ENCODE data around the gene INMT.

GRCh38 chr7:30805931-30806330, 54.0 kb downstream of the INMT start:
- TF ChIP-seq, protein P1, sequence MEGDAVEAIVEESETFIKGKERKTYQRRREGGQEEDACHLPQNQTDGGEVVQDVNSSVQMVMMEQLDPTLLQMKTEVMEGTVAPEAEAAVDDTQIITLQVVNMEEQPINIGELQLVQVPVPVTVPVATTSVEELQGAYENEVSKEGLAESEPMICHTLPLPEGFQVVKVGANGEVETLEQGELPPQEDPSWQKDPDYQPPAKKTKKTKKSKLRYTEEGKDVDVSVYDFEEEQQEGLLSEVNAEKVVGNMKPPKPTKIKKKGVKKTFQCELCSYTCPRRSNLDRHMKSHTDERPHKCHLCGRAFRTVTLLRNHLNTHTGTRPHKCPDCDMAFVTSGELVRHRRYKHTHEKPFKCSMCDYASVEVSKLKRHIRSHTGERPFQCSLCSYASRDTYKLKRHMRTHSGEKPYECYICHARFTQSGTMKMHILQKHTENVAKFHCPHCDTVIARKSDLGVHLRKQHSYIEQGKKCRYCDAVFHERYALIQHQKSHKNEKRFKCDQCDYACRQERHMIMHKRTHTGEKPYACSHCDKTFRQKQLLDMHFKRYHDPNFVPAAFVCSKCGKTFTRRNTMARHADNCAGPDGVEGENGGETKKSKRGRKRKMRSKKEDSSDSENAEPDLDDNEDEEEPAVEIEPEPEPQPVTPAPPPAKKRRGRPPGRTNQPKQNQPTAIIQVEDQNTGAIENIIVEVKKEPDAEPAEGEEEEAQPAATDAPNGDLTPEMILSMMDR (IDR thresholded peaks at IDR 0.05 in 8 of 11, conservative IDR thresholded peaks at IDR 0.05 in 3 of 11): no peak
- TF ChIP-seq POLR2AphosphoS5 (IDR thresholded peaks at IDR 0.05) (no peak), POLR2A (IDR thresholded peaks at IDR 0.05) (no peak)
